Measurements from ENCODE around the gene USP53. TPM values are rescaled to one million over a fixed set of nuclear protein-coding genes. Genes with fewer than 3 reads are reported as not detected.
"Not testable (repeated sequence)": the region's sequence is repeated elsewhere in the genome, so short reads cannot be mapped to it uniquely, and the experiment has no call there.

The USP53 gene
- total RNA-seq (2014; rRNA removed; shearing (Covaris generic)), result 2.8 and 6.7 TPM in 2 replicates

DNA sequence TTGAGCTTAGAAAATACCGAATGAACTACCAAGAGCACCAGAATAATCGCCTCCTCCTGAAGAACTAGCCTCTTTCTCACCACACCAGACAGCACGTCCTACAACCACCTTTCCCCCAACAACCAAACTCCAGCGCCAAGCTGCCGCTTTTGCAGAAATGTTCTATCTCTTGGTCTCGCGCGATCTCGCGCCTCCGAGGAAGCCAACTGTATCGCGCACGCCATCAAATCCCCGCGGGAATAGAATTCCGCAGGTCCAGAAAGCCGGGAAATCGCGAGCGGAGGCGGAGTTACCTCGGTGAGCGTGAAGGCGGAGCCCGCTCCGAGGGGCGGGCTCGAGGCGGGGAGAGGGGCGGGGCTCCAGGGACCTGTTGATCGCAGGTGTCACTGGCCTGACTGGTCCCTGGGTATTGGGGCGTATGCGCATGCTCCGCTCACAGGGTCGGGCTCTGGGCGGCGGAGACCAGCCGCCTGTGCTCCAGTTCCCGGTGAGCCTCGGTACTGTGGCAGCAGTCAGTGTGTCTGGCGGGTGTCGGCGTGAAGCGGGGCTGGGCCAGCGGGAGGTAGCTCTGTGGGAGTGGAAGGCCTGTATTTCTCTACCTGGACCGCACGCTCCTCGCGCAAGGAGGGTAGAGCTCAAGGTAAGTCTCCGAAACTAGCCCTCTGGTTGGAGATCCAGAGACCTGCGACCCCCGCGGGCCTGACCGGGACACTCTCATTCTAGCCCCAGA is at the start of gene USP53:
Gene USP53, plus strand, starts transcription at position 480 of the 730 bp plus-strand sequence. CDS start 27,047 bp downstream, outside the sequence.
- DNase-seq (ENCODE audit: low spot score), result peak; percentile 95

DNA sequence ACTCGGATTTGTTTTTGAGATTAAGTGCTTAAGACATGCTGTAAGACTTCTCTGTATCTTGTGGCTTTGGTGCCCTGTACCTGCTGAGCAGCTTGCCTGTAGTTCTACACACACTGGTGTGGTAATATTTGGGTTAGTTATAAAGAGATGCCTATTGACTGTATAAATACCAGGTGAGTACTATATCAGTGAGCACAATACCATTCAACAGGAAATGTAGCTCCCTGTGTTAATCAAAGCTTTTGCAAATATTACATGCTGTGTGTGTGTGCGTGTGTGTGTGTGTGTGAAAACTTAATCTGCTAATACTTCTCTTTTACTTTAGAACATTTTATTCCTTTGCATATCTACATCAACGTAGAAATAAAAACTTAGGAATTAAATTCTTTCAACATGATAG is 46.7 kb upstream of the USP53 start:
- DNase-seq (ENCODE audit: low spot score), result no peak

DNA sequence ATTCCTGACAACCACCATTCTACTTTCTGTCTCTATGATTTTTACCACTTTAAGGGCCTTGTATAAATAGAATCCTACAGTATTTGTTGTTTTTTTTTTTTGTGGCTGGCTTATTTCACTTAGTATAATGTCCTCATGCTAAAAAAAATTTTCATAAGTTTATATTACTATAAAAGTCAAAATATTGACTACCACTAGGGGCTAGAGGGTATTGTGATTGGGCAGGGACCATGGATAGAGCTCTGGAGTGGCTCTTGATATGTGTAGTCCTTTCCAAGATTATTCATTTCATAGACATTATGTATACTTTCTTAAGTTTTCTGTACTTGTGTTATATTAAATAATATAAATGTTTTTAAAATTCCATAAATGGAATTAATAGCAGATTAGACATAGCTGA is 42.3 kb upstream of the USP53 start:
- no peak for DNase-seq (ENCODE audit: low spot score)

DNA sequence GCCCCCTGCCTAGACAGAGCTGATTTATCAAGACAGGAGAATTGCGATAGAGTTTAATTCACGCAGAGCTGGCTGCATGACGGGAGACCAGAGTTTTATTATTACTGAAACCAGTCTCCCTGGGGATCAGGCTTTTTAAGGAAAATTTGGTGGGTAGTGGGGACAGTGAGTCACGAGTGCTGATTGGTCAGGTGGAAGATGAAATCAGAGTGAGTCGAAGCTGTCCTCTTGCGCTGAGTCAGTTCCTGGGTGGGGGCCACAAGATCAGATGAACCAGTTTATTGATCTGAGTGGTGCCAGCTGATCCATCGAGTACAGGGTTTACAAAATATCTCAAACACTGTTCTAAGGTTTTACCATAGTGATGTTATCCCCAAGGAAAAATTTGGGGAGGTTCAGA is 40.3 kb upstream of the USP53 start:
- DNase-seq (ENCODE audit: low spot score), result no peak

DNA sequence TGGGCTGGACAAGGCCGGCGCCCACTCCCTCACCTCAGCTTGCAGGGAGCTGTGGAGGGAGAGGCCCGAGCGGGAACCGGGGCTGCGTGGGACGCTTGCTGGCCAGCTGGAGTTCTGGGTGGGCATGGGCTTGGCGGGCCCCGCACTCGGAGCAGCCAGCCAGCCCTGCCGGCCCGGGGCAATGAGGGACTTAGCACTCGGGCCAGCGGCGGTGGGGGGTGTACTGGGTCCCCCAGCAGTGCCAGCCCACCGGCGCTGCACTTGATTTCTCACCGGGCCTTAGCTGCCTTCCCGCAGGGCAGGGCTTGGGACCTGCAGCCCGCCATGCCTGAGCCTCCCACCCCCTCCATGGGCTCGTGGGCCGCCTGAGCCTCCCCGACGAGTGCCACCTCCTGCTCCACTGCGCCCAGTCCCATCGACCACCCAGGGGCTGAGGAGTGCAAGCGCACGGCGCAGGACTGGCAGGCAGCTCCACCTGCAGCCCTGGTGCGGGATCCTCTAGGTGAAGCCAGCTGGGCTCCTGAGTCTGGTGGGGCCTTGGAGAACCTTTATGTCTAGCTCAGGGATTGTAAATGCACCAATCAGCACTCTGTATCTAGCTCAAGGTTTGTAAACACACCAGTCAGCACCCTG is 38.7 kb upstream of the USP53 start:
- not testable (repeated sequence) for DNase-seq (ENCODE audit: low spot score)

GRCh38 chr4:119179011-119179410 is 33.5 kb upstream of the USP53 start:
- DNase-seq (ENCODE audit: low spot score), result no peak

GRCh38 chr4:119184128-119184527 is 28.4 kb upstream of the USP53 start:
- no peak for DNase-seq (ENCODE audit: low spot score)

GRCh38 chr4:119189638-119190037 is 22.9 kb upstream of the USP53 start:
- DNase-seq (ENCODE audit: low spot score), result no peak

- DNase-seq (ENCODE audit: low spot score), result no peak
These were observed 22.2 kb upstream of the USP53 start for GRCh38 chr4:119190354-119190753.

GRCh38 chr4:119191505-119191904 is 21.0 kb upstream of the USP53 start:
- DNase-seq (ENCODE audit: low spot score), result no peak

- DNase-seq (ENCODE audit: low spot score), result no peak
These were observed 14.7 kb upstream of the USP53 start for GRCh38 chr4:119197772-119198212.

GRCh38 chr4:119204916-119205315 is 7.6 kb upstream of the USP53 start:
- DNase-seq (ENCODE audit: low spot score), result no peak

- no peak for DNase-seq (ENCODE audit: low spot score)
These were observed 6.8 kb upstream of the USP53 start for GRCh38 chr4:119205690-119206089.

GRCh38 chr4:119206178-119206577 is 6.3 kb upstream of the USP53 start:
- no peak for DNase-seq (ENCODE audit: low spot score)

- no peak for DNase-seq (ENCODE audit: low spot score)
These were observed 5.5 kb upstream of the USP53 start for GRCh38 chr4:119207051-119207450.

- peak; percentile 23 for DNase-seq (ENCODE audit: low spot score)
These were observed 3.4 kb upstream of the USP53 start for GRCh38 chr4:119209077-119209476.

DNA sequence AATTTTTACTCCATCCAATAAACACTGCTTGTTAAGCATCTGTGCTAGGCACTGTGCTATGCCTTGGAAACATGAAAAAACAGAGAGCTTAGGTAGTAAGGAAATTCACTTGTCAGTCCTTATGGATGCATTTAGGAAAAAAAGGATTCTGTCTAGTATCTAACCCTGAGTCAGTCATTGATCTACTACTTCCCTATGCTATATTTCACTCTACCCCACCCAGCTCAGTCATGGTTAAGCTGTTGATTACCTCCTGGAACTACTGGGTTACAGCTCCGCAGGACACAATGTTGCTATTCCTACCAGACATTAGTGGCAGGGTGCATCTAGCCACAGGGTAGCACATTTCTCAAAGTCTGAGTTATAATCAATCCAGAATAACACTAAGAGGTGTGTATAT is 2.9 kb upstream of the USP53 start:
- no peak for DNase-seq (ENCODE audit: low spot score)

GRCh38 chr4:119210775-119211174 is 1.7 kb upstream of the USP53 start:
- no peak for DNase-seq (ENCODE audit: low spot score)

DNA sequence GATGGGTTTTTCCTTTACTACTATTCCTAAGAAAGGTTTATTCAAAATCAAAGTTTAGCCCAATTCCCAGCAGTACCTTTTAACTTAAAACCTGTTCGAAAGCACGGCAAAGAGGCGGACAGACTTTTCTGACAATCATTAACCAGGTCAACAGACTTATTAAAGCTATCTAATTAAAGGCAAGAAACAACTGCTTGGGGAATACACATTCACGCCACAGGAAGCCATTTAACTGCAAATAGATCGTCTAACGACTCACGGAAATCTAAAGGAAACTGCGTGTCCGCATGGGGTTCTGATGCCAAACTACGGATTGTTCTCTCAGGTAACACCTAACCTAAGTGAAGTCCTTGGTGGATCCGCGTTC is 663 bp upstream of the USP53 start:
- DNase-seq (ENCODE audit: low spot score), result no peak

- peak; percentile 93 for DNase-seq (ENCODE audit: low spot score)
These were observed 572 bp downstream of the USP53 start for GRCh38 chr4:119212964-119213606.

DNA sequence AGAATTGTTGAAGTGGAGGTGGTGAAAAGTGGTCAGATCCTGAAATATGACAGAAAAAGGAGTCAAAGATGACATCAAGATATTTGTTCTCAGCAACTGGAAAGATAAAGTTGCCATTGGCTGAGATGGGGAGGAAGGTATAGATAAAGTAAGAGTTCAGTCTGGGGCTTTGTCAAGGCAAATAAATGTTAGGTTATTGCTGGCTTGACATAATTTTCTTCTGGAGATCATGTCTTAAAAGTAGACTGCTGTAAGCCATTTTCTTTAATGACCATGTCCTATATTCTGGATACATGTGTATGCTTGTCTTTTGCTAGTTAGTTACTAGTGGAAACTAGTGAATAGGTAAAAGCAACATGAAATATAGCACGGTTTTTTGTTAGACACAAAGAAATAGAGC is 5.6 kb downstream of the USP53 start:
- no peak for DNase-seq (ENCODE audit: low spot score)

DNA sequence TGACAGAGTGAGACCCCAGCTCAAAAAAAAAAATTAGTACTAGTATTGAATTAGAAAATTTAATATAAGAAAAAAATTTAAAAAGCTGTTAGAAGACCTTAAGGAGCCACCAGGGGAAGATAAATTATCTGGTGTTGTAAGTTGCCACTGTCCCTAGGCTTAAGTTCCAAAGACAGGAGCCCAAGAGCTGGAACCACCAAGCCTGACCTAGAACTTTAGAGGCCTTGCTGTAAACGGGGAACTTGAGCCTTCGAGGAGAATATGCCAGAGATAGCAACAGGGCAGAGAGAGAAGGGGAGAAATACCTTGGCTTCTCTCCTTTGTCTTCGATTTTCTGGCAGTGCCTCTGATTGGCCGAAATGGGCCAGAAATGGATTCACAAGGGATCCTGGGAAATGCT is 8.9 kb downstream of the USP53 start:
- DNase-seq (ENCODE audit: low spot score), result no peak

DNA sequence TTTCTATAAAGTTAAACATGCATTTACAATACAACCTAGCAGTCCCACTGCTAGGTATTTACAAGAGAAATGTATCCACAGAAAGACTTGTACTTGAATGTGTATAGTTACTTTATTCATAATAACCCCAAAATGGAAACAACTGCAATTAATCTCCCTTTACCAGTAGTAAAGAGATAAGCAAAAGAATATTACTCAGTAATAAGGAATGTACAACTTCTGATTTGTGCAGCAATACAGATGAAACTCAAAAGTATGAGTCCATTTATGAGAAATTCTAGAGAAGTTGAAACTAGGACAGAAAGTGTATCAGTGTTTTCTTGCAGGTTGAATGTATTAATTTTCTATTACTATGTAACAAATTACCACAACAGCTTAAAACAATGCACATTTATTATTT is 15.2 kb downstream of the USP53 start:
- DNase-seq (ENCODE audit: low spot score), result no peak

Data from H4 (cell line).